ENCODE data around the gene PRKCB. TPM values are rescaled to one million over a fixed set of nuclear protein-coding genes. Genes with fewer than 3 reads are reported as not detected.

The PRKCB gene
- total RNA-seq = not detected in 2 replicates

GRCh38 chr16:23835390-23836077, at the start of gene PRKCB:
TSS of gene PRKCB (plus strand) at chr16:23835983.

DNA sequence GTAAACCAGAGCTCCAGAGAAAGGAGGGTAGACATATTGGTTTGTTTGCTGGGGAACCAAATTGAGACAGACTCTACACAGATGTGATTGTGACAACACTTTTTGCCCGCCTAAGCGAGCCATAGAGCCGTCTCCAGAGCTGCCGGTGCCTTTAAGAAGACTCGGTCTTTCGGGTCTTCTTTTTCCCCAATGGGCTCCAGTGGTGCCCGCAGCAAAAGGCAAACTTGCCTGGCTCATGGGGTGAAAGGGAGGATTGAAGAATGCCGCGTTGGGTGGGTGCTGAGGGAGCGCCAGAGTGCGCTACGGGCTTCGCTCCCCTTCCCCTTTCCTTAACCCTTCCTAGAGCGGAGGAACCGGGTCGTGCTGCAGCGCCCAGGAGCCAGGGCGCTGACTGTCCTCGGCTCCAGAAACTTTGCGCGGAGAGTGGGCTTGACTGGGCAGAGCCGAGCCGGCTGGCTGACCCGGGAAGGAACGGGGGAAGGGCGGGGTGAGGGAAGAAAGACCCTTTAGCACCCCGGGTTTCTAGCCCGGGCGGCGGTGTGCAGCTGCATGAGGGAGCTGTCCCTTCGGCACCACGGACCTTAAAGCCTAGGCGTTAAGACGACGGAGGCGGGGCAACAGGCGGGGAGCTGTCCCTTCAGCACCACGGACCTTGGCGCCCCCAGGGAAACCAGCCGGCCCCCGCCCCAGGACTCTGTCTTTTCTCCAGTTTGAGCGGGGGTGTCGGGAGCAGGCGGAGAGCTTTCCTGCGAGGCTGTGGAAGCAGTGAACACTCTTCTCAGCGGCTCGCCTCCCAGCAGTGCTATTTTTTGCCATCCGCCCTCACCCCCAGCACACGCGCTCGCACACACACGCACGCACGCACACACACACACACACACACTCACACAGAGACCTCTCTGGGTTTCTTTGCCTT, 419.9 kb downstream of the PRKCB start, which contains the start of gene CACNG3:
TSS of gene CACNG3 (plus strand) at position 880 of the 916 bp plus-strand sequence. CDS start 420 bp downstream, outside the sequence.

Other genes with a start within 250 kb of the PRKCB start
- 186 and 214 TPM in 2 replicates for gene NDUFAB1, start 239.7 kb upstream of the PRKCB start, total RNA-seq
- gene PALB2, start 194.7 kb upstream of the PRKCB start, total RNA-seq = 5.9 and 6.6 TPM in 2 replicates
- 27.6 and 30.4 TPM in 2 replicates for gene DCTN5, start 194.5 kb upstream of the PRKCB start, total RNA-seq
- gene PLK1, start 157.1 kb upstream of the PRKCB start, total RNA-seq = 119 and 123 TPM in 2 replicates
- 0.45 TPM in 1 of 2 replicates, not detected in the other for gene ERN2, start 122.8 kb upstream of the PRKCB start, total RNA-seq
- gene CHP2, start 81.0 kb upstream of the PRKCB start, total RNA-seq = not detected in 2 replicates